IgD-negative memory B cell (primary cell): ENCODE results near the gene KCNMB2. TPM values are rescaled to one million over a fixed set of nuclear protein-coding genes. Genes with fewer than 3 reads are reported as not detected.

ENCODE experiments used
- H3K27ac Mint-ChIP-seq, 3 donors: one replicate each; pipeline ENCODE4 v1.8.0; 2020 to 2022; ENCODE audit warnings: mild to moderate bottlenecking in 3 of 3, mixed read lengths in 3 of 3, moderate library complexity in 1 of 3
- H3K27me3 Mint-ChIP-seq: one replicate; pipeline ENCODE4 v1.8.0; 2021; ENCODE audit warnings: mixed read lengths
- H3K36me3 Mint-ChIP-seq: one replicate; pipeline ENCODE4 v1.8.0; 2020; ENCODE audit warnings: mild to moderate bottlenecking, mixed read lengths
- H3K4me1 Mint-ChIP-seq, 3 donors: one replicate each; pipeline ENCODE4 v1.8.0; 2020 to 2022; ENCODE audit warnings: mixed read lengths in 3 of 3, mild to moderate bottlenecking in 1 of 3
- H3K4me3 Mint-ChIP-seq, 4 donors: one replicate each; pipeline ENCODE4 v1.8.0; 2020 to 2022; ENCODE audit warnings: mild to moderate bottlenecking in 4 of 4, mixed read lengths in 4 of 4, moderate library complexity in 3 of 4
- H3K9me3 Mint-ChIP-seq, 3 donors: one replicate each; pipeline ENCODE4 v1.8.0; 2020 to 2021; ENCODE audit warnings: mixed read lengths in 3 of 3, mild to moderate bottlenecking in 1 of 3
- polyA plus RNA-seq: library from polyadenylated mRNA; unstranded; fragments of 300-500 nt; fragmentation: Illumina TruSeq; gene quantifications from one replicate; pipeline ENCODE4 v1.2.3, GENCODE V29; 2021

The KCNMB2 gene
- polyA plus RNA-seq, 1 donor from 2014 or later: not detected

GRCh38 chr3:178777718-178778411 lies 241.6 kb downstream of the KCNMB2 start:
- H3K9me3 Mint-ChIP-seq: no peaks in the 10 kb centered on the region
- no peaks in the 10 kb centered on the region for H3K36me3 Mint-ChIP-seq
- no peaks in the 10 kb centered on the region for H3K4me1 Mint-ChIP-seq
- no peak overlapping the region for H3K4me3 Mint-ChIP-seq
- peaks cover 1% of the 10 kb centered on the region for H3K27me3 Mint-ChIP-seq
- no peak overlapping the region for H3K27ac Mint-ChIP-seq

- no peaks in the 10 kb centered on the region for H3K9me3 Mint-ChIP-seq
- H3K27me3 Mint-ChIP-seq: peaks cover 1% of the 10 kb centered on the region
- no peak overlapping the region for H3K27ac Mint-ChIP-seq
- H3K36me3 Mint-ChIP-seq: no peaks in the 10 kb centered on the region
- no peaks in the 10 kb centered on the region for H3K4me1 Mint-ChIP-seq
- no peak overlapping the region for H3K4me3 Mint-ChIP-seq
These were observed 242.4 kb downstream of the KCNMB2 start for GRCh38 chr3:178778589-178778988.

- Mint-ChIP-seq H3K9me3 (peaks cover 1 to 5% (median 3%) of the 10 kb centered on the region in 3 donors), H3K27me3 (no peaks in the 10 kb centered on the region), H3K27ac (no peak overlapping the region), H3K36me3 (no peaks in the 10 kb centered on the region), H3K4me1 (no peaks in the 10 kb centered on the region), H3K4me3 (no peak overlapping the region)
These were observed 249.7 kb downstream of the KCNMB2 start for GRCh38 chr3:178785961-178786360.

GRCh38 chr3:178787960-178788359 lies 251.7 kb downstream of the KCNMB2 start:
- Mint-ChIP-seq H3K4me1 (no peaks in the 10 kb centered on the region), H3K27ac (no peak overlapping the region), H3K4me3 (no peak overlapping the region), H3K36me3 (peaks cover 2% of the 10 kb centered on the region), H3K9me3 (peaks cover 2 to 17% (median 9%) of the 10 kb centered on the region in 3 donors), H3K27me3 (no peaks in the 10 kb centered on the region)

- no peak overlapping the region for H3K4me3 Mint-ChIP-seq
- peaks cover 3 to 17% (median 10%) of the 10 kb centered on the region in 3 donors for H3K9me3 Mint-ChIP-seq
- H3K4me1 Mint-ChIP-seq: no peaks in the 10 kb centered on the region
- H3K27me3 Mint-ChIP-seq: peaks cover 2% of the 10 kb centered on the region
- peaks cover 2% of the 10 kb centered on the region for H3K36me3 Mint-ChIP-seq
- no peak overlapping the region for H3K27ac Mint-ChIP-seq
These were observed 258.5 kb downstream of the KCNMB2 start for GRCh38 chr3:178794711-178795110.

GRCh38 chr3:178795349-178795748 lies 259.1 kb downstream of the KCNMB2 start:
- H3K9me3 Mint-ChIP-seq: peaks cover 3 to 17% (median 8%) of the 10 kb centered on the region in 3 donors
- no peak overlapping the region for H3K4me3 Mint-ChIP-seq
- peaks cover 2% of the 10 kb centered on the region for H3K27me3 Mint-ChIP-seq
- H3K4me1 Mint-ChIP-seq: no peaks in the 10 kb centered on the region
- H3K36me3 Mint-ChIP-seq: peaks cover 2% of the 10 kb centered on the region
- H3K27ac Mint-ChIP-seq: no peak overlapping the region

- H3K4me1 Mint-ChIP-seq: no peaks in the 10 kb centered on the region
- H3K27ac Mint-ChIP-seq: no peak overlapping the region
- H3K36me3 Mint-ChIP-seq: no peaks in the 10 kb centered on the region
- no peak overlapping the region for H3K4me3 Mint-ChIP-seq
- H3K9me3 Mint-ChIP-seq: peaks cover 0 to 1% (median 0%) of the 10 kb centered on the region in 3 donors
- H3K27me3 Mint-ChIP-seq: no peaks in the 10 kb centered on the region
These were observed 266.0 kb downstream of the KCNMB2 start for GRCh38 chr3:178802259-178802658.

- Mint-ChIP-seq H3K9me3 (peaks cover 0 to 1% (median 0%) of the 10 kb centered on the region in 3 donors), H3K27me3 (no peaks in the 10 kb centered on the region), H3K36me3 (no peaks in the 10 kb centered on the region), H3K27ac (no peak overlapping the region), H3K4me3 (no peak overlapping the region), H3K4me1 (no peaks in the 10 kb centered on the region)
These were observed 266.9 kb downstream of the KCNMB2 start for GRCh38 chr3:178802993-178803693.

GRCh38 chr3:178804606-178805005 lies 268.4 kb downstream of the KCNMB2 start:
- Mint-ChIP-seq H3K4me3 (no peak overlapping the region), H3K9me3 (no peaks in the 10 kb centered on the region), H3K27me3 (no peaks in the 10 kb centered on the region), H3K4me1 (no peaks in the 10 kb centered on the region), H3K36me3 (no peaks in the 10 kb centered on the region), H3K27ac (no peak overlapping the region)

GRCh38 chr3:178805741-178806140 lies 269.5 kb downstream of the KCNMB2 start:
- H3K36me3 Mint-ChIP-seq: no peaks in the 10 kb centered on the region
- H3K27me3 Mint-ChIP-seq: no peaks in the 10 kb centered on the region
- H3K4me3 Mint-ChIP-seq: no peak overlapping the region
- H3K4me1 Mint-ChIP-seq: no peaks in the 10 kb centered on the region
- no peaks in the 10 kb centered on the region for H3K9me3 Mint-ChIP-seq
- H3K27ac Mint-ChIP-seq: no peak overlapping the region

- H3K36me3 Mint-ChIP-seq: no peaks in the 10 kb centered on the region
- no peaks in the 10 kb centered on the region for H3K4me1 Mint-ChIP-seq
- no peak overlapping the region for H3K4me3 Mint-ChIP-seq
- H3K27me3 Mint-ChIP-seq: no peaks in the 10 kb centered on the region
- no peaks in the 10 kb centered on the region for H3K9me3 Mint-ChIP-seq
- H3K27ac Mint-ChIP-seq: no peak overlapping the region
These were observed 270.4 kb downstream of the KCNMB2 start for GRCh38 chr3:178806651-178807050.

GRCh38 chr3:178807694-178808093 lies 271.5 kb downstream of the KCNMB2 start:
- Mint-ChIP-seq H3K27ac (peak overlapping the region in 1 of 3 donors; percentile 22), H3K4me1 (no peaks in the 10 kb centered on the region), H3K9me3 (no peaks in the 10 kb centered on the region), H3K27me3 (no peaks in the 10 kb centered on the region), H3K36me3 (no peaks in the 10 kb centered on the region), H3K4me3 (no peak overlapping the region)

GRCh38 chr3:178808748-178809147 lies 272.5 kb downstream of the KCNMB2 start:
- Mint-ChIP-seq H3K9me3 (no peaks in the 10 kb centered on the region), H3K4me3 (no peak overlapping the region), H3K4me1 (no peaks in the 10 kb centered on the region), H3K36me3 (no peaks in the 10 kb centered on the region), H3K27ac (no peak overlapping the region), H3K27me3 (no peaks in the 10 kb centered on the region)

GRCh38 chr3:178810181-178810580 lies 273.9 kb downstream of the KCNMB2 start:
- no peak overlapping the region for H3K4me3 Mint-ChIP-seq
- no peak overlapping the region for H3K27ac Mint-ChIP-seq

GRCh38 chr3:178822722-178823121 lies 286.5 kb downstream of the KCNMB2 start:
- Mint-ChIP-seq H3K36me3 (no peaks in the 10 kb centered on the region), H3K27me3 (no peaks in the 10 kb centered on the region), H3K4me1 (no peaks in the 10 kb centered on the region), H3K9me3 (no peaks in the 10 kb centered on the region), H3K27ac (no peak overlapping the region), H3K4me3 (no peak overlapping the region)

More at GRCh38 chr3:178810181-178810580, 273.9 kb downstream of the KCNMB2 start:
- no peaks in the 10 kb centered on the region for H3K9me3 Mint-ChIP-seq
- no peaks in the 10 kb centered on the region for H3K36me3 Mint-ChIP-seq
- H3K4me1 Mint-ChIP-seq: no peaks in the 10 kb centered on the region
- H3K27me3 Mint-ChIP-seq: no peaks in the 10 kb centered on the region

- H3K4me3 Mint-ChIP-seq: no peak overlapping the region
- no peaks in the 10 kb centered on the region for H3K36me3 Mint-ChIP-seq
- no peak overlapping the region for H3K27ac Mint-ChIP-seq
- H3K4me1 Mint-ChIP-seq: no peaks in the 10 kb centered on the region
- no peaks in the 10 kb centered on the region for H3K27me3 Mint-ChIP-seq
- no peaks in the 10 kb centered on the region for H3K9me3 Mint-ChIP-seq
These were observed 286.9 kb downstream of the KCNMB2 start for GRCh38 chr3:178823150-178823549.
